Endothelial cell of umbilical vein (primary cell): ENCODE results near the gene MYOF.

ENCODE experiments used
- CTCF ChIP-seq, 2 donors: IDR thresholded peaks; 1 replicate in 1 of 2; 2 replicates in 1 of 2; pipeline ENCODE4 v1.5.1; 2011; ENCODE audit warnings: low read length in 2 of 2, mild to moderate bottlenecking in 2 of 2, moderate library complexity in 2 of 2, control low read depth in 1 of 2, inconsistent platforms in 1 of 2, low read depth in 1 of 2; ENCODE audit not compliant: insufficient read depth in 1 of 2; ENCODE audit errors: extremely low read depth in 1 of 2
- EZH2 ChIP-seq: IDR thresholded peaks from 2 replicates; pipeline ENCODE4 v1.6.1; 2012; ENCODE audit warnings: borderline replicate concordance, low read depth, mild to moderate bottlenecking, moderate library complexity, low read length, inconsistent platforms; ENCODE audit not compliant: severe bottlenecking
- POLR2A ChIP-seq: IDR thresholded peaks from 2 replicates; pipeline ENCODE4 v1.6.1; 2012; ENCODE audit warnings: low read depth, mild to moderate bottlenecking, control low read depth, low read length
- POLR2AphosphoS5 ChIP-seq: IDR thresholded peaks from 2 replicates; pipeline ENCODE4 v1.6.1; 2012; ENCODE audit warnings: low read depth, mild to moderate bottlenecking, control low read depth, low read length, moderate library complexity; ENCODE audit not compliant: insufficient read depth

DNA sequence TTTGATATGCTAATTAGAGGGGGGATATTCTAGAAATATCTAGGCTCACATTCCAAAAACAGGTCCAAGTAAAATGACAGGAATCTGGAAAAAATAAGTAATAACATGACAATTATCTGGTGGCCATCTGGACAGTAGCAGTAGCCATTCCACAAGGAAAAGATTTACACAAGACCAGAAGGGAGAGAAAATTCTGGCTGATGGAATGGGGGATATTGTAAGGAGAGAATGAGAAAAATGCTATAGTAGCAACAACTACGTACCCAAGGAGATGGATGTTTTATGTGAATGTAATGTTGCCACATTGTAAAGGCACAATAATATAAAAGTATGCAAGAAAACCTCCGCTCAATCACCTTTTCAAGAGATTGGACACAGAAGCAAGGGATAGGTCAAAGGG, 5.4 kb downstream of the MYOF start:
- TF ChIP-seq CTCF (IDR thresholded peaks at IDR 0.05; ENCODE audit: extremely low read depth in 1 of 2, insufficient read depth in 1 of 2, low read depth in 1 of 2, low read length in 2 of 2) (no peak), EZH2 (no peak), POLR2AphosphoS5 (no peak), POLR2A (no peak)
